ENCODE measurements around the gene MACROD2. TPM values are rescaled to one million over a fixed set of nuclear protein-coding genes. Genes with fewer than 3 reads are reported as not detected.

Gene MACROD2
- total RNA-seq, 1 donor from 2014 or later, result 60.4 TPM

- DNase-seq, result peak; percentile 87
Measured at GRCh38 chr20:14337400-14338171, 342.3 kb downstream of the MACROD2 start, which contains the start of gene FLRT3. Gene FLRT3 (minus strand): TSS chr20:14337612. CDS start chr20:14327506, 10,106 bp downstream.

- DNase-seq, result no peak
Measured at GRCh38 chr20:14341801-14342200, 346.5 kb downstream of the MACROD2 start.

- DNase-seq, result no peak
Measured at GRCh38 chr20:14342918-14343317, 347.6 kb downstream of the MACROD2 start.

- DNase-seq, result no peak
Measured at GRCh38 chr20:14343491-14344065, 348.3 kb downstream of the MACROD2 start.

- DNase-seq, result no peak
Measured at GRCh38 chr20:14344746-14345145, 349.4 kb downstream of the MACROD2 start.

- no peak for DNase-seq
Measured at GRCh38 chr20:14355791-14356190, 360.5 kb downstream of the MACROD2 start.

- no peak for DNase-seq
Measured at GRCh38 chr20:14360416-14360815, 365.1 kb downstream of the MACROD2 start.

- no peak for DNase-seq
Measured at GRCh38 chr20:14361509-14362345, 366.4 kb downstream of the MACROD2 start.

- no peak for DNase-seq
Measured at GRCh38 chr20:14374196-14374595, 378.9 kb downstream of the MACROD2 start.

GRCh38 chr20:14375416-14375985, 380.2 kb downstream of the MACROD2 start:
- no peak for DNase-seq

GRCh38 chr20:14378326-14378725, 383.0 kb downstream of the MACROD2 start:
- no peak for DNase-seq

- DNase-seq, result no peak
Measured at GRCh38 chr20:14383335-14383734, 388.0 kb downstream of the MACROD2 start.

GRCh38 chr20:14384416-14385175, 389.3 kb downstream of the MACROD2 start:
- DNase-seq, result no peak

- no peak for DNase-seq
Measured at GRCh38 chr20:14385176-14385740, 389.9 kb downstream of the MACROD2 start.

GRCh38 chr20:14386726-14387125, 391.4 kb downstream of the MACROD2 start:
- DNase-seq, result no peak

- no peak for DNase-seq
Measured at GRCh38 chr20:14401479-14402138, 406.3 kb downstream of the MACROD2 start.

GRCh38 chr20:14404515-14404914, 409.2 kb downstream of the MACROD2 start:
- no peak for DNase-seq

- no peak for DNase-seq
Measured at GRCh38 chr20:14406495-14406894, 411.2 kb downstream of the MACROD2 start.

GRCh38 chr20:14407336-14407735, 412.0 kb downstream of the MACROD2 start:
- no peak for DNase-seq

- no peak for DNase-seq
Measured at GRCh38 chr20:14410869-14411555, 415.7 kb downstream of the MACROD2 start.

All from occipital lobe (tissue), 2 donors.